Bronchial epithelial cell (primary cell): Measurements from ENCODE around the gene CHST7. TPM values are rescaled to one million over a fixed set of nuclear protein-coding genes. Genes with fewer than 3 reads are reported as not detected.

Experiments used
- DNase-seq: peaks from one replicate; pipeline ENCODE4 v3.0.0-alpha.2; 2010; ENCODE audit warnings: low read depth
- FAIRE-seq: peaks from 2 replicates; lab custom pipeline; 2011; peaks lifted over from hg19 to GRCh38; lab: Jason Lieb, UNC
- H3K27me3 ChIP-seq: 2 replicates; pipeline ENCODE4 v1.5.1; 2011; ENCODE audit warnings: low read length; ENCODE audit not compliant: control insufficient read depth, insufficient read depth
- H3K36me3 ChIP-seq: 2 replicates; pipeline ENCODE4 v1.5.1; 2011; ENCODE audit warnings: low read length; ENCODE audit not compliant: control insufficient read depth, insufficient read depth
- H3K4me3 ChIP-seq: 2 replicates; pipeline ENCODE4 v1.5.1; 2011; ENCODE audit warnings: mild to moderate bottlenecking, low read depth, low read length, control low read depth
- total RNA-seq: library from RNA; depleted of rRNA; stranded (reverse); fragments of >200 nt; gene quantifications from 2 replicates; pipeline ENCODE4 v1.2.1, GENCODE V29; 2014
- TF ChIP-seq, protein P1 (sequence below): IDR thresholded peaks from 2 replicates; pipeline ENCODE4 v1.5.1; 2011; ENCODE audit warnings: mild to moderate bottlenecking, moderate library complexity, low read length, control low read depth, inconsistent platforms; ENCODE audit not compliant: insufficient read depth, severe bottlenecking

The CHST7 gene
- total RNA-seq, 1 donor from 2014 or later, result 3.4 TPM

GRCh38 chrX:46589977-46590723 is 16.6 kb downstream of the CHST7 start:
- TF ChIP-seq, protein P1, sequence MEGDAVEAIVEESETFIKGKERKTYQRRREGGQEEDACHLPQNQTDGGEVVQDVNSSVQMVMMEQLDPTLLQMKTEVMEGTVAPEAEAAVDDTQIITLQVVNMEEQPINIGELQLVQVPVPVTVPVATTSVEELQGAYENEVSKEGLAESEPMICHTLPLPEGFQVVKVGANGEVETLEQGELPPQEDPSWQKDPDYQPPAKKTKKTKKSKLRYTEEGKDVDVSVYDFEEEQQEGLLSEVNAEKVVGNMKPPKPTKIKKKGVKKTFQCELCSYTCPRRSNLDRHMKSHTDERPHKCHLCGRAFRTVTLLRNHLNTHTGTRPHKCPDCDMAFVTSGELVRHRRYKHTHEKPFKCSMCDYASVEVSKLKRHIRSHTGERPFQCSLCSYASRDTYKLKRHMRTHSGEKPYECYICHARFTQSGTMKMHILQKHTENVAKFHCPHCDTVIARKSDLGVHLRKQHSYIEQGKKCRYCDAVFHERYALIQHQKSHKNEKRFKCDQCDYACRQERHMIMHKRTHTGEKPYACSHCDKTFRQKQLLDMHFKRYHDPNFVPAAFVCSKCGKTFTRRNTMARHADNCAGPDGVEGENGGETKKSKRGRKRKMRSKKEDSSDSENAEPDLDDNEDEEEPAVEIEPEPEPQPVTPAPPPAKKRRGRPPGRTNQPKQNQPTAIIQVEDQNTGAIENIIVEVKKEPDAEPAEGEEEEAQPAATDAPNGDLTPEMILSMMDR, result no peak
- Histone ChIP-seq H3K36me3 (no peaks in the 10 kb centered on the region), H3K27me3 (no peaks in the 10 kb centered on the region), H3K4me3 (no peak overlapping the region)
- no peak for FAIRE-seq
- DNase-seq, result peak; percentile 71

GRCh38 chrX:46595084-46595483 is 21.5 kb downstream of the CHST7 start:
- Histone ChIP-seq H3K27me3 (no peaks in the 10 kb centered on the region), H3K4me3 (no peak overlapping the region), H3K36me3 (no peaks in the 10 kb centered on the region)
- DNase-seq (no peak), FAIRE-seq (no peak)
- TF ChIP-seq, protein P1, result no peak

- DNase-seq (no peak), FAIRE-seq (no peak)
- Histone ChIP-seq H3K36me3 (no peaks in the 10 kb centered on the region), H3K27me3 (no peaks in the 10 kb centered on the region), H3K4me3 (no peak overlapping the region)
- TF ChIP-seq, protein P1, result no peak
These were observed 23.6 kb downstream of the CHST7 start for GRCh38 chrX:46597208-46597607.

DNA sequence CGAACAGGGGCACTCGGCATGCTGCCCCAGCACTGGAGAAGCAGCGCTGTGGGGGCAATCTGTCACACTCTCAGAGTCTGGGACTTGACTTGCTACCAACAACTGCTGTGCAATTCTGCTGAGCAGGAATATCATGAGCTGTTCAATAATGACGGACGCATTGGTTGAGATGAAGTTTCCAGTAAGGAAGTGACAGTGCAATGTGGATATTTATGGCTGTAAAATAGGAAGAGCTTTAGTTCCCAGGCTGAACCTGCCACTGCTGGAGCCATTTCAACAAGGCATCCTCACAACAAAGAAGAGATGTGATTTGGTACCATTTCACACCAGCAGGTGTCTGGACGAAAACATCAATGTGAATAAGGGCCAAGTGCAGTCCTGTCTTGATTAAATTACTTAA is 24.2 kb downstream of the CHST7 start:
- no peaks in the 10 kb centered on the region for H3K27me3 ChIP-seq
- no peak for DNase-seq
- H3K4me3 ChIP-seq, result no peak overlapping the region
- FAIRE-seq, result no peak
- H3K36me3 ChIP-seq, result no peaks in the 10 kb centered on the region
- TF ChIP-seq, protein P1, result no peak

DNA sequence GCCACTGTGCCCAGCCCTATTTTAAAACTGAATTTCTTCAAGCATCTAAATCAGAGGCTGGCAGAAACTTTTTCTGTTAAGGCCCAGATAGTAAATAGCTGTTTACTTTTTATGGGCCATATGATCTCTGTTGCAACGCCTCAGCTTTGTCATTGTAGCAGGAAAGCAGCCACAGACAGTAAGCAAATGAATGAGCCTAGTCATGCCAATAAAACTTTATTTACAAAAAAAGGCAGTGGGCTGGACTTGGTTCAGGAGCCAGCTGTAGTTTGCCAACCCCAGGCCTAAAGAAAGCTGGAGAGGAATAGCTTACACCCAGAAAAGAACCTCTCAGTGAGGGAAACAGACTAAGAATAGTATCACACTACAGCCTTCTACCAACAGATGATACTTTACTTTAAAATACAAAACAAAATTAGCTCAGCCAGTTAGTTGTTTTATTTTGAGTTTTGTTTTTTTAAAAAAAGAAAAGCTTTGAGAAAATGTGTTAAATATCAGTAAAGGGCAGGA is 25.5 kb downstream of the CHST7 start:
- TF ChIP-seq, protein P1, result no peak
- DNase-seq, result no peak
- no peak for FAIRE-seq
- no peaks in the 10 kb centered on the region for H3K36me3 ChIP-seq
- H3K27me3 ChIP-seq, result no peaks in the 10 kb centered on the region
- no peak overlapping the region for H3K4me3 ChIP-seq
